Urothelium cell line (cell line): ENCODE measurements around the gene ITPRIP.
A peak's percentile ranks its signal among the peaks of the same experiment; 100 is the strongest.

Experiments
- DNase-seq: peaks from one replicate; pipeline ENCODE4 v3.0.0; 2011; ENCODE audit warnings: low spot score, mixed read lengths
- FAIRE-seq: peaks from 2 replicates; lab custom pipeline; 2011; peaks lifted over from hg19 to GRCh38; lab: Jason Lieb, UNC

Gene ITPRIP

GRCh38 chr10:104309980-104310978 is 28.0 kb downstream of the ITPRIP start:
- no peak for FAIRE-seq

GRCh38 chr10:104308439-104308903 is 29.8 kb downstream of the ITPRIP start:
- DNase-seq (no peak), FAIRE-seq (no peak)

More at GRCh38 chr10:104309980-104310978, 28.0 kb downstream of the ITPRIP start:
- no peak for DNase-seq

DNA sequence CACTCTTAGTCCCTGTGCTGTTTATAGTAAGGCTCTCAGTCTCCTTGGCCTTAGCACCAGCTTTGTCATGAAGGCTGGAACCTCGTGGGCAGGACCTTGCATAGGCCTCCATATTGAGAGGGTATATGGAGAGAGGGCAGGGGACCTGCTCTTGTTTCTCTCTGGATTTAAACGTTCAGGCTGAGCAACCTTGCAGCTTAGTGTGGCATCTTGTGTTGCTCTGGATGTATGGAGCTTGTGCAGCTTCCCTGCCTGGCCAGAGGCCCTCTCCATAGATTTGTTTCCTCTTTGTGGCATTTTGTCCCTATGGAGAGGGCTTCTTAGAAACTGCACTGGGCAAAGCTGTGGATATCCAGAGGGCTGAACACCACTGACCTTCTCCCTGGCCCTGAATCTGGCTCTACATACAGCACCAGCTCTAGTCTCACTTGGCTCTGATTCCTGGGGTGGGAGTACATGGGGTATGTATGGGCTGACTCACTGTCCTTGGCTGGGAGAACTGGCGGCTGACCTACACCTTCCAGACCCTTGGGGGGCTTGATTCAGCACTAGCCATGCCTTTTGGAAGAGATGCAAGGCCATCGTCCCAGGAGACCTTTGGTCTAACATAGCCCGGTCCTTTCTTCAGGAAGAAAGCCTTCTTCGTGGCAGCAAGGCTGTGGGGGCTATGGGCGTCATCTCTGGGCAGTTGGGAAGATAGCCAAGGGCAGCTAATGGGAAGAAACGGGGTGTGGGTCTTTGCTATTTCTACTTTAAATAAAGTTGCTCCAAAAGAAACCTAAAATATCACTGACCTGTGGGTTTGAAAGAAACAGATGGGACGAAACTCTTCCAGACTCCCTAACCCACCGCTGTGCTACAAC is 30.5 kb downstream of the ITPRIP start:
- no peak for DNase-seq
- no peak for FAIRE-seq

GRCh38 chr10:104306897-104307296 is 31.4 kb downstream of the ITPRIP start:
- FAIRE-seq, result no peak

GRCh38 chr10:104304927-104305326 is 33.3 kb downstream of the ITPRIP start:
- DNase-seq (no peak), FAIRE-seq (no peak)

More at GRCh38 chr10:104306897-104307296, 31.4 kb downstream of the ITPRIP start:
- DNase-seq, result no peak

DNA sequence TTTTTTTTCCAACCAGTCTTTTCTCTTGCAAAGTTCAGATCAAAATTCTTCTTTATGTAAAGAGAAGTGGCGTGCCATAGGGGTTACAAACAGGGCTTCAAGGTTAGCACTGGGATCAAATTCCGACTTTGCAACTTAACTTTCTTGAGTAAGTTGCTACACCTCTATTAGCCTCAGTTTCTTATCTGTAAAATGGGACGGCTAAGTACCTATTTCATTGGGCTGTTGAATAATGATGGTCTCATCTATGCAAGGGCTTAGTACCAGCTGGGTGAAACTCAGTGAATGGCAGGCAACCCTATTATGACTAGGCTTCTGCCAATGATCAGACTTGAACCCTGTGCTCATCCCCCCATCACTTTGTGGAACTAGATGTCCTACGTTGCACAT is 33.9 kb downstream of the ITPRIP start:
- FAIRE-seq, result no peak
- no peak for DNase-seq

DNA sequence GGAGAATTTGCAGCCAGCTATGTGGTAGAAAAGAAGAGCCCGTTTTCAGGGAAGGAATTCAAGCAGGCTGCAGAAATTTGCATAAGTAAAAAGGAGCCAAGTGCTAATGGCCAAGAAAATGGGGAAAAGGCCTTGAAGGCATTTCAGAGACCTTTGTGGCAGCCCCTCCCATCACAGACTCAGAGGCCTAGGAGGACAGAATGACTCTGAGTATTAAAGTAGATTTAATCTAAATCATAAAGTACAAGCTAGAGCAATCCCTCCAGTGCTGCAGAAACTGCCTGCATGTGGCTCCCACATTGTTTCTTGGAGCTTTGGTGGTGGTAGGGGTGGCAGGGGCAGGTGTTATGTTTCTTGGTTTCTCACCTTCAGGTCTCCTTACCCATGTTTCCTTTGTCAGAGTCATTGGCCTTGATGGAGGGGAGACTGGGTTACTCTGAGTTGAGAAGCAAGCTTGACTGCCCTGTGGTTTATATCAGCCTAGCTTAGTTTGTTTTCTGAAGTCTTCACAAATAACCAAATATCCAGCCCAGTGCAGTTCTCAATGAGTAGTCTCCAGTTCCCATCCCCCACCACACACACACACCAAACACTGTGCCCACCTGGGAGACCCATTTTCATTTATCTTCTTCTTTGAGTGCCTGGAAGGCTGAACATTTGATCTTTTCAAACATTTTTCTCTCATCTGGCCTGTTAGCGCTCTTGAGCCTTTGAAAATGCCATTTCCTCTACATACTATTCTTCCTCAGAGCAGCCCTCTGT is 34.5 kb downstream of the ITPRIP start:
- DNase-seq, result no peak

GRCh38 chr10:104301907-104302690 is 36.2 kb downstream of the ITPRIP start:
- DNase-seq (no peak), FAIRE-seq (no peak)

More for the DNA sequence above, 34.5 kb downstream of the ITPRIP start:
- no peak for FAIRE-seq

DNA sequence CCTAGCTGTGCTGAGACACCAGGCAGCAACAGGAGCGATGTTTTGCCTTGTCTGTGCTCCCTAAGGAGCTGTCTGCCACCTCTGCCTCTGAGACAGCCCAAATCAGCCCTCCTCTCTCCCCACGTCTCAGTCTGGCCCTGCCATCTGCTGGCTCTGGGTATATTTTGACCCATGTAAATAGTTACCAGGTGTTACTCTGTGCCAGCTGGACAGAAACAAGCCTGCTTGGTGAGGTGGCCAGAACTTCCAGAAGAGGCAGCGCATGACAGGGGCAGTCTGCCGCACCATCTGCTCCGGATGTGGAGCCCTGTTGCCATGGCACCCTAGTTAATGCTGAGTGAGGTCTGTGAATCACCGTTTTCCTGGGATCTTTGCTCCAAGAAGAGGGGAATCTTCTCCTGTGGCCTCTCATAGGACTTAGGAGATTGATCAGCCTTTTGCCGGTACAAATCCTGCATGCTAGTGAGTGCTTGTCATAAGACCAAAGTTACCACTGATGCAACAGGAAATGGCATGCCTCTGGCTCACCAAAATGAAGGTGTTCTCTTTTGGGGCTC is 37.5 kb downstream of the ITPRIP start:
- DNase-seq (peak; percentile 91), FAIRE-seq (peak; percentile 13)

GRCh38 chr10:104300002-104300735 is 38.1 kb downstream of the ITPRIP start:
- DNase-seq, result peak; percentile 42
- no peak for FAIRE-seq

GRCh38 chr10:104299031-104299904 is 39.0 kb downstream of the ITPRIP start:
- DNase-seq (no peak), FAIRE-seq (no peak)

GRCh38 chr10:104297697-104298660 is 40.3 kb downstream of the ITPRIP start:
- DNase-seq (no peak), FAIRE-seq (no peak)

- no peak for FAIRE-seq
Measured at GRCh38 chr10:104296687-104297436, 41.4 kb downstream of the ITPRIP start.

GRCh38 chr10:104293781-104294321 is 44.4 kb downstream of the ITPRIP start:
- FAIRE-seq (no peak), DNase-seq (no peak)

More at GRCh38 chr10:104296687-104297436, 41.4 kb downstream of the ITPRIP start:
- no peak for DNase-seq

DNA sequence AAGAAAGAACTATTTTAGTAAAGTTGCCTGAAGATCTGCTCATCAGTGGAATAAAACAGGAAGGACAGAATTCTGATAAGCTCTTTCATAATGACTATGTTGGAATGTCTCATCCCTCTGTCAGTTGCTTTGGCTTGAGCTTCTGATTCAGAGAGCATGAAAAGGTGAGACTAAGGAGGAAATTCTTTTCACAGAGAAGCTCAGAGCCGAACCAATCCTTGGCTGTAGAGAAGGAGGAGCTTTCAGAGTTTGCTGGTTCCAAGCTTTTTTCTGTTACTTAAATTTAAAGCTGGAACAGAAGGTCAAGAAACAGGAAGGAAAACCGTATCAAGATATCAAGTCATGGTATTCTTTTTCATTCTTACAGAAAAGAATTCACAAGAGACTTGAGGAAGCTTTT is 45.3 kb downstream of the ITPRIP start:
- DNase-seq (no peak), FAIRE-seq (no peak)
